ENCODE data around the gene C21orf91.

Gene C21orf91

GRCh38 chr21:17746920-17747319, 72.2 kb downstream of the C21orf91 start:
- TF ChIP-seq GATA1 (IDR thresholded peaks at IDR 0.05; ENCODE audit: low read depth, low read length): no peak
- no peak for TF ChIP-seq POLR2A (IDR thresholded peaks at IDR 0.05; ENCODE audit: low read length)

GRCh38 chr21:17745086-17745485, 74.1 kb downstream of the C21orf91 start:
- no peak for TF ChIP-seq GATA1 (IDR thresholded peaks at IDR 0.05; ENCODE audit: low read depth, low read length)
- DNase-seq: no peak

More at GRCh38 chr21:17746920-17747319, 72.2 kb downstream of the C21orf91 start:
- DNase-seq: no peak

GRCh38 chr21:17742940-17743592, 76.1 kb downstream of the C21orf91 start:
- no peak for DNase-seq
- TF ChIP-seq POLR2A (IDR thresholded peaks at IDR 0.05; ENCODE audit: low read length) (no peak), GATA1 (IDR thresholded peaks at IDR 0.05; ENCODE audit: low read depth, low read length) (no peak)

- no peak for DNase-seq
- TF ChIP-seq GATA1 (IDR thresholded peaks at IDR 0.05; ENCODE audit: low read depth, low read length) (no peak), POLR2A (IDR thresholded peaks at IDR 0.05; ENCODE audit: low read length) (no peak)
These were observed 77.0 kb downstream of the C21orf91 start for GRCh38 chr21:17742181-17742580.
